HepG2 (cell line): ENCODE results near the gene RREB1. TPM values are rescaled to one million over a fixed set of nuclear protein-coding genes. Genes with fewer than 3 reads are reported as not detected.

Source experiments
- AGO2 ChIP-seq: fragments of 200-400 bp; formaldehyde crosslinking; optimal IDR thresholded peaks from 2 replicates; pipeline ENCODE3; 2017; ENCODE audit warnings: mild to moderate bottlenecking, low read depth, low read length, moderate library complexity
- CBFB ChIP-seq: sonication (generic); formaldehyde crosslinking; IDR thresholded peaks from 2 replicates; pipeline ENCODE4 v1.4.0; 2020; ENCODE audit warnings: missing genetic modification reagents
- EED ChIP-seq: sonication (generic); formaldehyde crosslinking; IDR thresholded peaks from 2 replicates; pipeline ENCODE4 v1.5.0; 2020; ENCODE audit warnings: mild to moderate bottlenecking, missing genetic modification reagents
- FOSL1 ChIP-seq: sonication (generic); formaldehyde crosslinking; IDR thresholded peaks from 2 replicates; pipeline ENCODE4 v1.9.0; 2021; ENCODE audit warnings: missing genetic modification reagents, borderline replicate concordance
- HOMEZ ChIP-seq: IDR thresholded peaks from 2 replicates; pipeline ENCODE4 v1.6.1; 2016; ENCODE audit warnings: low read depth
- ISL2 ChIP-seq: sonication (generic); formaldehyde crosslinking; IDR thresholded peaks from 2 replicates; pipeline ENCODE4 v1.5.0; 2020; ENCODE audit warnings: missing genetic modification reagents
- KLF6 ChIP-seq: IDR thresholded peaks from 2 replicates; pipeline ENCODE4 v1.8.0; 2016; ENCODE audit warnings: missing biosample characterization, missing genetic modification reagents
- MBNL3 ChIP-seq: fragments of 250-450 bp; sonication (Bioruptor Pico); conservative IDR thresholded peaks from 2 replicates; pipeline ENCODE4 v1.8.0; 2022; ENCODE audit warnings: mild to moderate bottlenecking, inconsistent platforms
- NFKBIZ ChIP-seq: IDR thresholded peaks from 2 replicates; pipeline ENCODE4 v1.6.1; 2018; ENCODE audit warnings: missing genetic modification reagents, missing compliant biosample characterization
- PRDM10 ChIP-seq: sonication (generic); formaldehyde crosslinking; IDR thresholded peaks from 2 replicates; pipeline ENCODE4 v1.4.0; 2020; ENCODE audit warnings: low read depth, missing genetic modification reagents
- SMAD9 ChIP-seq: sonication (generic); formaldehyde crosslinking; IDR thresholded peaks from 2 replicates; pipeline ENCODE4 v1.5.1; 2020; ENCODE audit warnings: mild to moderate bottlenecking, missing genetic modification reagents
- TBP ChIP-seq: sonication (generic); formaldehyde crosslinking; IDR thresholded peaks from 2 replicates; pipeline ENCODE4 v1.5.0; 2020; ENCODE audit warnings: missing genetic modification reagents
- TEAD3 ChIP-seq: optimal IDR thresholded peaks from 2 replicates; pipeline ENCODE3; 2016; ENCODE audit warnings: borderline replicate concordance
- TFE3 ChIP-seq: IDR thresholded peaks from 2 replicates; pipeline ENCODE4 v1.6.1; 2016
- THAP8 ChIP-seq: sonication (generic); formaldehyde crosslinking; IDR thresholded peaks from 2 replicates; pipeline ENCODE4 v1.5.1; 2020; ENCODE audit warnings: missing genetic modification reagents, mild to moderate bottlenecking, borderline replicate concordance
- ZNF205 ChIP-seq: IDR thresholded peaks from 2 replicates; pipeline ENCODE4 v1.6.1; 2018; ENCODE audit warnings: missing biosample characterization, missing genetic modification reagents
- ZNF589 ChIP-seq: sonication (generic); formaldehyde crosslinking; conservative IDR thresholded peaks from 2 replicates; pipeline ENCODE4 v1.8.0; 2022; ENCODE audit warnings: mild to moderate bottlenecking, moderate library complexity, missing genetic modification reagents
- ZNF597 ChIP-seq: sonication (generic); formaldehyde crosslinking; IDR thresholded peaks from 2 replicates; pipeline ENCODE4 v1.5.0; 2020; ENCODE audit warnings: missing genetic modification reagents
- ZNF749 ChIP-seq: sonication (generic); formaldehyde crosslinking; IDR thresholded peaks from 2 replicates; pipeline ENCODE4 v1.8.0; 2022; ENCODE audit warnings: mild to moderate bottlenecking, missing genetic modification reagents, moderate library complexity, borderline replicate concordance
- polyA plus RNA-seq, 8 experiments: library from polyadenylated mRNA; depleted of rRNA in 3 of 8; stranded (reverse) in 7 of 8; unstranded in 1 of 8; fragments of >200 nt; fragmentation: Illumina TruSeq in 4 of 8; extraction: Trizol in 4 of 8; gene quantifications; 2 replicates each; pipeline versions ENCODE4 v1.2.1 to v1.2.3, GENCODE V29; 2011 to 2016; ENCODE audit warnings: low read depth in 4 of 8, missing spikeins in 1 of 8, mixed read lengths in 1 of 8; ENCODE audit not compliant: insufficient read depth in 1 of 8
- total RNA-seq, 5 experiments: library from RNA; depleted of rRNA; stranded (reverse); fragments of >200 nt; fragmentation: Illumina TruSeq; extraction: Trizol; gene quantifications; 2 replicates each; pipeline ENCODE4 v1.2.3, GENCODE V29; 2016; ENCODE audit warnings: low read depth in 1 of 5

The RREB1 gene
- total and polyA plus RNA-seq, 2 of the 13 experiments (the other 11 are each of a cell fraction or from before 2014, with no cell fraction given), result 6.1 to 23.2 TPM

GRCh38 chr6:7108964-7109836 lies 1.4 kb downstream of the RREB1 start (continued):
- TF ChIP-seq ZNF597 (CRISPR knock-in tag) (peak; percentile 64; the same call in 1 of the 2 replicates), KLF6 (CRISPR knock-in tag) (0 out of 2 replicates have a peak, but pooled peaks have one; percentile 39), ZNF749 (CRISPR knock-in tag) (no peak), FOSL1 (no peak), TFE3 (CRISPR knock-in tag) (0 out of 2 replicates have a peak, but pooled peaks have one; percentile 10), NFKBIZ (no peak), ZNF589 (no peak), MBNL3 (CRISPR knock-in tag) (no peak), PRDM10 (CRISPR knock-in tag) (no peak), TBP (CRISPR knock-in tag) (0 out of 2 replicates have a peak, but pooled peaks have one; percentile 26), HOMEZ (CRISPR knock-in tag) (peak; percentile 27; the same call in 1 of the 2 replicates), THAP8 (CRISPR knock-in tag) (no peak), ISL2 (peak; percentile 65), AGO2 (no peak), EED (CRISPR knock-in tag) (no peak), TEAD3 (peak; percentile 64), SMAD9 (no peak), ZNF205 (CRISPR knock-in tag) (no peak), CBFB (CRISPR knock-in tag) (no peak)
